Caco-2 (cell line): ENCODE results near the gene PRAF2. TPM values are rescaled to one million over a fixed set of nuclear protein-coding genes. Genes with fewer than 3 reads are reported as not detected.
A peak's percentile ranks its signal among the peaks of the same experiment; 100 is the strongest.

Experiments
- BruUV-seq: library from RNA; stranded (reverse); fragments of 400-500 nt; replicated peaks from 2 replicates; lab custom pipeline; 2021; lab: Mats Ljungman, UMichigan
- CTCF ChIA-PET: fragments of 300-600 bp; sonication (Branson Sonifier 250); formaldehyde crosslinking; loops from one replicate; lab custom pipeline; 2022; ENCODE audit warnings: antibody characterized with exemption; lab: Charles Lee
- POLR2A ChIA-PET: fragments of 300-600 bp; sonication (Branson Sonifier 250); formaldehyde crosslinking; loops from one replicate; lab custom pipeline; 2022; ENCODE audit warnings: antibody characterized with exemption; lab: Charles Lee
- DNase-seq, 2 experiments: peaks; one replicate each; pipeline versions ENCODE4 v3.0.0 to v3.0.0-alpha.2; 2020 to 2022
- H3K27me3 ChIP-seq: replicated peaks from 2 replicates; pipeline ENCODE4 v1.6.0; 2011; ENCODE audit warnings: low read length; ENCODE audit not compliant: control insufficient read depth, insufficient read depth
- H3K36me3 ChIP-seq: 2 replicates; pipeline ENCODE4 v1.5.1; 2011; ENCODE audit warnings: low read length; ENCODE audit not compliant: control insufficient read depth, insufficient read depth
- H3K4me1 ChIP-seq: fragments of 250-450 bp; sonication (Bioruptor Pico); 2 replicates; pipeline ENCODE4 v1.5.1; 2020; ENCODE audit warnings: mild to moderate bottlenecking
- H3K4me3 ChIP-seq: 2 replicates; pipeline ENCODE4 v1.5.1; 2011; ENCODE audit warnings: low read depth, mild to moderate bottlenecking, control low read depth, low read length
- H3K9me3 ChIP-seq: fragments of 250-450 bp; sonication (Bioruptor Pico); 2 replicates; pipeline ENCODE4 v1.5.1; 2020; ENCODE audit warnings: mild to moderate bottlenecking, moderate library complexity
- H3K27ac Mint-ChIP-seq: one replicate; pipeline ENCODE4 v1.8.0; 2022; ENCODE audit warnings: mixed read lengths; ENCODE audit not compliant: unreplicated experiment
- H3K27me3 Mint-ChIP-seq: one replicate; pipeline ENCODE4 v1.8.0; 2022; ENCODE audit warnings: mixed read lengths; ENCODE audit not compliant: insufficient read depth, unreplicated experiment
- H3K36me3 Mint-ChIP-seq: one replicate; pipeline ENCODE4 v1.8.0; 2022; ENCODE audit warnings: mild to moderate bottlenecking, mixed read lengths; ENCODE audit not compliant: insufficient read depth, unreplicated experiment
- H3K4me1 Mint-ChIP-seq: one replicate; pipeline ENCODE4 v1.8.0; 2022; ENCODE audit warnings: low read depth, mixed read lengths; ENCODE audit not compliant: unreplicated experiment
- H3K4me3 Mint-ChIP-seq: one replicate; pipeline ENCODE4 v1.8.0; 2022; ENCODE audit warnings: mild to moderate bottlenecking, moderate library complexity, mixed read lengths; ENCODE audit not compliant: unreplicated experiment
- H3K9me3 Mint-ChIP-seq: one replicate; pipeline ENCODE4 v1.8.0; 2022; ENCODE audit warnings: mixed read lengths; ENCODE audit not compliant: unreplicated experiment
- CTCF ChIP-seq, 2 experiments: fragments of 200-600 bp in 1 of 2; IDR thresholded peaks; 1 replicate in 1 of 2; 2 replicates in 1 of 2; pipeline versions ENCODE4 v1.5.1 to v1.8.0; 2011 to 2022; ENCODE audit warnings: antibody characterized with exemption in 1 of 2, control low read depth in 1 of 2, inconsistent platforms in 1 of 2, low read depth in 1 of 2, low read length in 1 of 2, mild to moderate bottlenecking in 1 of 2, moderate library complexity in 1 of 2; ENCODE audit not compliant: insufficient read depth in 1 of 2, severe bottlenecking in 1 of 2, unreplicated experiment in 1 of 2
- intact Hi-C: fragments of 100-400 bp; cut with micrococcal nuclease; formaldehyde crosslinking; loops from one replicate; pipeline ENCODE4 v1.10.0; 2022; ENCODE audit not compliant: unreplicated experiment
- total RNA-seq: library from RNA; stranded (reverse); gene quantifications from 2 replicates; pipeline ENCODE4 v1.2.3, GENCODE V29; 2022

Gene PRAF2
- total RNA-seq, 1 experiment from 2014 or later = 5.4 TPM

- intact Hi-C loops = no loop called here
- DNase-seq = no peak
- POLR2A ChIA-PET = no interaction called here
- H3K36me3 Mint-ChIP-seq = peaks cover 39% of the 10 kb centered on the region
- H3K4me3 Mint-ChIP-seq = no peak overlapping the region
- no TSS peak for BruUV-seq
- no peaks in the 10 kb centered on the region for H3K27me3 Mint-ChIP-seq
- Histone ChIP-seq H3K4me3 (no peak overlapping the region), H3K4me1 (no peaks in the 10 kb centered on the region; the same call in 1 of the 2 replicates), H3K9me3 (no peaks in the 10 kb centered on the region), H3K27me3 (no peaks in the 10 kb centered on the region), H3K36me3 (no peaks in the 10 kb centered on the region)
- H3K9me3 Mint-ChIP-seq = no peaks in the 10 kb centered on the region
- no peak overlapping the region for H3K27ac Mint-ChIP-seq
- CTCF ChIA-PET = no interaction called here
- no peak for TF ChIP-seq CTCF (IDR thresholded peaks at IDR 0.05; ENCODE audit: insufficient read depth in 1 of 2, low read depth in 1 of 2, low read length in 1 of 2, severe bottlenecking in 1 of 2, unreplicated experiment in 1 of 2)
- peaks cover 6% of the 10 kb centered on the region for H3K4me1 Mint-ChIP-seq
Measured at GRCh38 chrX:49030283-49030682, 43.5 kb downstream of the PRAF2 start.

GRCh38 chrX:49029876-49030275, 43.9 kb downstream of the PRAF2 start:
- Histone ChIP-seq H3K4me3 (no peak overlapping the region), H3K4me1 (no peaks in the 10 kb centered on the region; the same call in 1 of the 2 replicates), H3K9me3 (no peaks in the 10 kb centered on the region), H3K36me3 (no peaks in the 10 kb centered on the region), H3K27me3 (no peaks in the 10 kb centered on the region)
- no peaks in the 10 kb centered on the region for H3K9me3 Mint-ChIP-seq
- peak; percentile 59 to 80 for DNase-seq
- H3K27ac Mint-ChIP-seq = no peak overlapping the region
- H3K36me3 Mint-ChIP-seq = peaks cover 38% of the 10 kb centered on the region
- intact Hi-C loops = no loop called here
- TF ChIP-seq CTCF (IDR thresholded peaks at IDR 0.05; ENCODE audit: insufficient read depth in 1 of 2, low read depth in 1 of 2, low read length in 1 of 2, severe bottlenecking in 1 of 2, unreplicated experiment in 1 of 2) = no peak
- no peaks in the 10 kb centered on the region for H3K27me3 Mint-ChIP-seq
- CTCF ChIA-PET = no interaction called here
- peaks cover 6% of the 10 kb centered on the region for H3K4me1 Mint-ChIP-seq
- POLR2A ChIA-PET = no interaction called here
- BruUV-seq = no TSS peak
- H3K4me3 Mint-ChIP-seq = no peak overlapping the region

Other genes with a start within 250 kb of the PRAF2 start
- gene ERAS, start 247.5 kb downstream of the PRAF2 start, total RNA-seq = not detected in 2 replicates
- gene PCSK1N, start 238.4 kb downstream of the PRAF2 start, total RNA-seq = 19.5 and 24.1 TPM in 2 replicates
- 82.5 and 90.6 TPM in 2 replicates for gene TIMM17B, start 176.2 kb downstream of the PRAF2 start, total RNA-seq
- 111 and 114 TPM in 2 replicates for gene PQBP1, start 176.1 kb downstream of the PRAF2 start, total RNA-seq
- gene SLC35A2, start 162.4 kb downstream of the PRAF2 start, total RNA-seq = 58.8 and 61.4 TPM in 2 replicates
- 12.0 and 13.9 TPM in 2 replicates for gene PIM2, start 155.0 kb downstream of the PRAF2 start, total RNA-seq
- gene OTUD5, start 116.4 kb downstream of the PRAF2 start, total RNA-seq = 40.1 and 40.6 TPM in 2 replicates
- 0.88 and 0.97 TPM in 2 replicates for gene KCND1, start 102.2 kb downstream of the PRAF2 start, total RNA-seq
- 43.1 and 43.6 TPM in 2 replicates for gene GRIPAP1, start 71.7 kb downstream of the PRAF2 start, total RNA-seq
- gene TFE3, start 30.6 kb downstream of the PRAF2 start, total RNA-seq = 28.1 and 32.0 TPM in 2 replicates
- gene CCDC120, start 15.0 kb downstream of the PRAF2 start, total RNA-seq = 16.7 and 17.6 TPM in 2 replicates
- 26.7 and 28.6 TPM in 2 replicates for gene WDR45, start 5.9 kb upstream of the PRAF2 start, total RNA-seq
- 25.4 and 25.6 TPM in 2 replicates for gene GPKOW, start 49.7 kb upstream of the PRAF2 start, total RNA-seq
- gene MAGIX, start 88.8 kb upstream of the PRAF2 start, total RNA-seq = 1.5 and 2.1 TPM in 2 replicates
- 54.2 and 73.9 TPM in 2 replicates for gene PLP2, start 97.9 kb upstream of the PRAF2 start, total RNA-seq
- 8.4 and 10.9 TPM in 2 replicates for gene PRICKLE3, start 112.4 kb upstream of the PRAF2 start, total RNA-seq
- gene SYP, start 126.2 kb upstream of the PRAF2 start, total RNA-seq = 18.3 and 23.3 TPM in 2 replicates
- gene CACNA1F, start 159.3 kb upstream of the PRAF2 start, total RNA-seq = 0.05 and 0.09 TPM in 2 replicates
- 16.7 and 17.4 TPM in 2 replicates for gene CCDC22, start 161.5 kb upstream of the PRAF2 start, total RNA-seq
- 0.84 and 0.88 TPM in 2 replicates for gene FOXP3, start 190.7 kb upstream of the PRAF2 start, total RNA-seq
- gene PPP1R3F, start 195.8 kb upstream of the PRAF2 start, total RNA-seq = 3.9 and 4.3 TPM in 2 replicates
- gene GAGE10, start 229.6 kb upstream of the PRAF2 start, total RNA-seq = not detected in 2 replicates
- gene GAGE12J, start 248.0 kb upstream of the PRAF2 start, total RNA-seq = not detected in 2 replicates